ENCODE results near the gene KNDC1. TPM values are rescaled to one million over a fixed set of nuclear protein-coding genes. Genes with fewer than 3 reads are reported as not detected.
A peak's percentile ranks its signal among the peaks of the same experiment; 100 is the strongest.

Gene KNDC1
- total RNA-seq, 1 experiment from 2014 or later: 15.7 TPM

DNA sequence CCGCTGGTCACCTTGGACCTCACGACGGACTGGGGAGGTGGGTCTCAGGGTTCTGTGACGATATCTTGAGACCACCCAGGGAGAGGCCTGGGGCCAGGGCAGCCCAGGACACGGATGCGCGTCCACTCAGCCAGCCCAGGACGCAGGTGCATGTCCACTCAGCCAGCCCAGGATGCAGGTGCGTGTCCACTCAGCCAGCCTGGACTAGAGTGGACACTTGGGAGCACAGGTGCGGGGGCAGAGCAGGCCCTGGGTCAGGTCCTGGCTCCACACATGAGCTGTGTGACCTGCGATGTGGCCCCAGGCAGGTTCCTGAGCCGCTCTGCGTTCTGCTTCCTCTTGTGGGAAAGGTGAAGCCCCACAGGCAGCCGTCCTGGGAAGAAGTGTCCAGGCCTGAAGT lies 22.2 kb downstream of the KNDC1 start:
- H3K4me1 Mint-ChIP-seq: no peaks in the 10 kb centered on the region
- Histone ChIP-seq H3K14ac (ENCODE audit: insufficient read depth, low read length) (no peak overlapping the region), H3K4me1 (ENCODE audit: insufficient read depth, low read length) (no peaks in the 10 kb centered on the region), H4K5ac (ENCODE audit: insufficient read length, low read depth, low read length) (no peak overlapping the region), H2BK12ac (ENCODE audit: insufficient read length, low read depth, low read length) (no peak overlapping the region), H2AK5ac (ENCODE audit: insufficient read length, low read length) (no peak overlapping the region), H3K23ac (ENCODE audit: insufficient read length, low read depth, low read length) (no peak overlapping the region), H3K79me2 (ENCODE audit: insufficient read depth, low read length) (no peaks in the 10 kb centered on the region), H3K27ac (ENCODE audit: insufficient read length, low read depth, low read length) (no peak overlapping the region), H3K56ac (ENCODE audit: insufficient read length, low read depth, low read length) (no peak overlapping the region), H3T11ph (ENCODE audit: low read length) (no peak overlapping the region), H3K18ac (ENCODE audit: insufficient read length, low read depth, low read length) (no peak overlapping the region), H3K4me2 (ENCODE audit: insufficient read depth, insufficient read length, low read length) (no peak overlapping the region), H2BK120ac (ENCODE audit: low read depth, low read length, poor library complexity, severe bottlenecking) (no peak overlapping the region), H3K9me3 (ENCODE audit: control insufficient read depth, low read depth, low read length) (peaks cover 10% of the 10 kb centered on the region), H4K8ac (replicated peaks; ENCODE audit: insufficient read length, low read depth, low read length) (no peak overlapping the region), H3K23me2 (ENCODE audit: insufficient read length, low read depth, low read length, poor library complexity, severe bottlenecking) (no peaks in the 10 kb centered on the region), H3K79me1 (ENCODE audit: insufficient read depth, low read depth, low read length, poor library complexity, severe bottlenecking) (no peaks in the 10 kb centered on the region), H4K91ac (ENCODE audit: insufficient read length, low read depth, low read length) (no peak overlapping the region), H2BK5ac (ENCODE audit: insufficient read length, low read length) (no peak overlapping the region), H3K9ac (ENCODE audit: extremely low read depth, insufficient read length, low read length) (no peak overlapping the region), H2BK20ac (ENCODE audit: low read depth, low read length, poor library complexity, severe bottlenecking) (no peak overlapping the region), H3K27me3 (ENCODE audit: insufficient read depth, low read length) (no peaks in the 10 kb centered on the region), H2BK15ac (ENCODE audit: low read depth, low read length) (no peak overlapping the region), H2AFZ (ENCODE audit: low read length) (no peak overlapping the region), H4K20me1 (ENCODE audit: control insufficient read depth, insufficient read depth, insufficient read length) (no peaks in the 10 kb centered on the region), H3K4ac (ENCODE audit: low read depth, low read length) (no peak overlapping the region)
- peaks cover 14 to 15% of the 10 kb centered on the region in 2 experiments for H3K9me3 Mint-ChIP-seq
- no CpG with 5 or more reads among the region's 14 CpGs for WGBS (ENCODE audit: extremely low coverage, insufficient read length, low lambda C conversion rate)
- H3K4me3 Mint-ChIP-seq: no peak overlapping the region
- peaks cover 13 to 28% (median 25%) of the 10 kb centered on the region in 3 experiments for H3K36me3 Mint-ChIP-seq (ENCODE audit: insufficient read depth in 1 of 3, low read depth in 3 of 3)
- TF ChIP-seq, protein P1, sequence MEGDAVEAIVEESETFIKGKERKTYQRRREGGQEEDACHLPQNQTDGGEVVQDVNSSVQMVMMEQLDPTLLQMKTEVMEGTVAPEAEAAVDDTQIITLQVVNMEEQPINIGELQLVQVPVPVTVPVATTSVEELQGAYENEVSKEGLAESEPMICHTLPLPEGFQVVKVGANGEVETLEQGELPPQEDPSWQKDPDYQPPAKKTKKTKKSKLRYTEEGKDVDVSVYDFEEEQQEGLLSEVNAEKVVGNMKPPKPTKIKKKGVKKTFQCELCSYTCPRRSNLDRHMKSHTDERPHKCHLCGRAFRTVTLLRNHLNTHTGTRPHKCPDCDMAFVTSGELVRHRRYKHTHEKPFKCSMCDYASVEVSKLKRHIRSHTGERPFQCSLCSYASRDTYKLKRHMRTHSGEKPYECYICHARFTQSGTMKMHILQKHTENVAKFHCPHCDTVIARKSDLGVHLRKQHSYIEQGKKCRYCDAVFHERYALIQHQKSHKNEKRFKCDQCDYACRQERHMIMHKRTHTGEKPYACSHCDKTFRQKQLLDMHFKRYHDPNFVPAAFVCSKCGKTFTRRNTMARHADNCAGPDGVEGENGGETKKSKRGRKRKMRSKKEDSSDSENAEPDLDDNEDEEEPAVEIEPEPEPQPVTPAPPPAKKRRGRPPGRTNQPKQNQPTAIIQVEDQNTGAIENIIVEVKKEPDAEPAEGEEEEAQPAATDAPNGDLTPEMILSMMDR (conservative IDR thresholded peaks at IDR 0.05): no peak
- DNase-seq: no peak
- peak overlapping the region in 1 of 3 experiments; percentile 52; a peak in 3 of 7 replicates for H3K27ac Mint-ChIP-seq
- no peaks in the 10 kb centered on the region for H3K27me3 Mint-ChIP-seq (ENCODE audit: low read depth)

Measured in H9 (cell line).